Ishikawa (cell line): Measurements from ENCODE around the gene TMEM150C.

ENCODE experiments used
- CEBPB ChIP-seq: IDR thresholded peaks from 2 replicates; pipeline ENCODE4 v1.6.1; 2012
- CREB1 ChIP-seq: IDR thresholded peaks from 2 replicates; pipeline ENCODE4 v1.6.1; 2012; ENCODE audit warnings: low read depth
- EGR1 ChIP-seq: IDR thresholded peaks from 2 replicates; pipeline ENCODE4 v1.6.1; 2012
- EP300 ChIP-seq: IDR thresholded peaks from 2 replicates; pipeline ENCODE4 v1.6.1; 2012; ENCODE audit warnings: borderline replicate concordance
- FOXM1 ChIP-seq: IDR thresholded peaks from 2 replicates; pipeline ENCODE4 v1.6.1; 2012; ENCODE audit warnings: low read depth, borderline replicate concordance
- MAX ChIP-seq: IDR thresholded peaks from 2 replicates; pipeline ENCODE4 v1.6.1; 2012
- NFIC ChIP-seq: IDR thresholded peaks from 2 replicates; pipeline ENCODE4 v1.6.1; 2012
- RAD21 ChIP-seq: IDR thresholded peaks from 2 replicates; pipeline ENCODE4 v1.6.1; 2012; ENCODE audit warnings: low read depth
- REST ChIP-seq: IDR thresholded peaks from 2 replicates; pipeline ENCODE4 v1.6.1; 2012; ENCODE audit warnings: low read depth, mild to moderate bottlenecking
- TAF1 ChIP-seq: IDR thresholded peaks from 2 replicates; pipeline ENCODE4 v1.6.1; 2012; ENCODE audit warnings: low read depth, mild to moderate bottlenecking
- TCF12 ChIP-seq: IDR thresholded peaks from 2 replicates; pipeline ENCODE4 v1.6.1; 2012; ENCODE audit warnings: low read depth
- TEAD4 ChIP-seq: IDR thresholded peaks from 2 replicates; pipeline ENCODE4 v1.6.1; 2012
- USF1 ChIP-seq: IDR thresholded peaks from 2 replicates; pipeline ENCODE4 v1.6.1; 2012
- YY1 ChIP-seq: IDR thresholded peaks from 2 replicates; pipeline ENCODE4 v1.6.1; 2012; ENCODE audit warnings: low read depth
- ZBTB7A ChIP-seq: IDR thresholded peaks from 2 replicates; pipeline ENCODE4 v1.6.1; 2012; ENCODE audit warnings: low read depth

Gene TMEM150C

DNA sequence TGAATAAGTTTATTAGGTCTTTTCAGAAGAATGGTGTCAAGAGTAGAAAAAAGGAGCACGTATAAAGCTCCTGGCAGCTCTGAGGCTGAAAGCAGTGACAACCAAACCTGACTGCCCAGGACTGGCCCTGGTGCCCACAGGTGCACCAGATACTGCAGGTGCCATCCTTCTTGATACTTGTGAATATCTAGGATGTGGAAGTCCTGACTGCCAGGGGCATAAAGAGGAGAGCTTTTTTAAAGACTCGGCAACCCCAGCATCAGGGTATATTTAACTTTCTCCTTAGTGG lies 60.7 kb downstream of the TMEM150C start:
- TF ChIP-seq NFIC (no peak), RAD21 (no peak), EGR1 (no peak)

- TF ChIP-seq MAX (no peak), TAF1 (no peak), REST (no peak), NFIC (no peak), EP300 (no peak), TEAD4 (no peak), EGR1 (no peak), TCF12 (no peak), YY1 (no peak), FOXM1 (no peak), RAD21 (no peak)
These were observed 61.2 kb downstream of the TMEM150C start for GRCh38 chr4:82500435-82501153.

DNA sequence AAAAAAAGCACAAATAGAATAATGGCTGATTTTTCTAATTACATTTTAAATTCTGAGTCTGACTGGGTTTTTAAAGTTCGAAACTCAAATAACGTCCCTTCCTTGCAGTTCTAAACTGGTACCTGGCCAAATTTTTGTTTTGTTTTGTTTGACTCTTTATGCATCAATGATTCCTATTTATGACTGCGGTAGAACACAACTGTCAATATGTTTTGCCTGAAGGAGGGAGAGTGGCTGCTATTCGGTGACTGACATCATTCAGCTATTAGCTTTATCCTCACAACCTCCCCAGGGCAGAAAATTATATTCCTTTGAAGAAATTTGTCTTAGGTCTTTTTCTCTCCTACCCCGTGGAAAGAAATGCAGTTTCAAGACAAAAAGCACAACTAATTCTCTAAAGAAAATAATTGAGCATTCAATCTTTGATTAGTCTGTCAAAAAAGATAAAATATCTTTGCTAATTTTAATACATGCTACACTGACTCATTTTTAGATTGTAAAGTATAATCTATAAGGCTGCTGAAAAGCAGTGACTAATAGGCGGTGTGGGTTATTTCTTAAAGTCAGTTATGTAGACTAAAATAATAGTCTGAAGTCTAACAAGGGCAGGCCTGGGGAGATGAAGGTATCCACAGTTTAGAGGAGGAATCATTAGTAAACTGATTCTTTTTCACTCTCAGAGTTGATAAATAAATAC lies 61.9 kb downstream of the TMEM150C start:
- TF ChIP-seq USF1: no peak
- no peak for TF ChIP-seq TAF1
- TF ChIP-seq MAX: no peak
- TF ChIP-seq CREB1: no peak
- no peak for TF ChIP-seq YY1
- TF ChIP-seq REST: no peak
- no peak for TF ChIP-seq FOXM1
- TF ChIP-seq ZBTB7A: no peak
- no peak for TF ChIP-seq EGR1
- no peak for TF ChIP-seq NFIC
- no peak for TF ChIP-seq TEAD4
- no peak for TF ChIP-seq EP300
- no peak for TF ChIP-seq CEBPB
- no peak for TF ChIP-seq TCF12
- TF ChIP-seq RAD21: no peak

- no peak for TF ChIP-seq CEBPB
- no peak for TF ChIP-seq USF1
- TF ChIP-seq FOXM1: no peak
- TF ChIP-seq MAX: no peak
- TF ChIP-seq EGR1: no peak
- no peak for TF ChIP-seq CREB1
- no peak for TF ChIP-seq YY1
- TF ChIP-seq NFIC: no peak
- no peak for TF ChIP-seq TEAD4
- TF ChIP-seq REST: no peak
- TF ChIP-seq TCF12: no peak
- no peak for TF ChIP-seq RAD21
- TF ChIP-seq ZBTB7A: no peak
- TF ChIP-seq EP300: no peak
- no peak for TF ChIP-seq TAF1
These were observed 65.4 kb downstream of the TMEM150C start for GRCh38 chr4:82496349-82496748.
